Osteocyte (in vitro differentiated cells): ENCODE measurements around the gene TNS1. TPM values are rescaled to one million over a fixed set of nuclear protein-coding genes. Genes with fewer than 3 reads are reported as not detected.

ENCODE experiments used
- DNase-seq: peaks from one replicate; pipeline ENCODE4 v3.0.0; 2021; ENCODE audit warnings: mixed read lengths; ENCODE audit not compliant: unreplicated experiment; ENCODE audit errors: extremely low spot score
- H3K27ac Mint-ChIP-seq: one replicate; pipeline ENCODE4 v1.8.0; 2021; ENCODE audit warnings: mild to moderate bottlenecking, mixed read lengths; ENCODE audit not compliant: unreplicated experiment
- H3K27me3 Mint-ChIP-seq: one replicate; pipeline ENCODE4 v1.8.0; 2021; ENCODE audit warnings: mixed read lengths; ENCODE audit not compliant: unreplicated experiment
- H3K36me3 Mint-ChIP-seq: one replicate; pipeline ENCODE4 v1.8.0; 2021; ENCODE audit warnings: mixed read lengths; ENCODE audit not compliant: unreplicated experiment
- H3K4me1 Mint-ChIP-seq: one replicate; pipeline ENCODE4 v1.8.0; 2021; ENCODE audit warnings: mixed read lengths; ENCODE audit not compliant: unreplicated experiment
- H3K4me3 Mint-ChIP-seq: one replicate; pipeline ENCODE4 v1.8.0; 2021; ENCODE audit warnings: mild to moderate bottlenecking, moderate library complexity, mixed read lengths; ENCODE audit not compliant: unreplicated experiment
- H3K9me3 Mint-ChIP-seq: one replicate; pipeline ENCODE4 v1.8.0; 2021; ENCODE audit warnings: mixed read lengths; ENCODE audit not compliant: unreplicated experiment
- total RNA-seq: library from RNA; stranded (reverse); gene quantifications from 2 replicates; pipeline ENCODE4 v1.2.1, GENCODE V29; 2021
- TF ChIP-seq, protein P1 (sequence below): fragments of 200-600 bp; sonication (generic); IDR thresholded peaks from 2 replicates; pipeline ENCODE4 v1.5.0; 2021; ENCODE audit warnings: antibody characterized with exemption, mild to moderate bottlenecking, moderate library complexity

TNS1 gene
- total RNA-seq, 1 donor from 2014 or later, result 80.8 TPM

DNA sequence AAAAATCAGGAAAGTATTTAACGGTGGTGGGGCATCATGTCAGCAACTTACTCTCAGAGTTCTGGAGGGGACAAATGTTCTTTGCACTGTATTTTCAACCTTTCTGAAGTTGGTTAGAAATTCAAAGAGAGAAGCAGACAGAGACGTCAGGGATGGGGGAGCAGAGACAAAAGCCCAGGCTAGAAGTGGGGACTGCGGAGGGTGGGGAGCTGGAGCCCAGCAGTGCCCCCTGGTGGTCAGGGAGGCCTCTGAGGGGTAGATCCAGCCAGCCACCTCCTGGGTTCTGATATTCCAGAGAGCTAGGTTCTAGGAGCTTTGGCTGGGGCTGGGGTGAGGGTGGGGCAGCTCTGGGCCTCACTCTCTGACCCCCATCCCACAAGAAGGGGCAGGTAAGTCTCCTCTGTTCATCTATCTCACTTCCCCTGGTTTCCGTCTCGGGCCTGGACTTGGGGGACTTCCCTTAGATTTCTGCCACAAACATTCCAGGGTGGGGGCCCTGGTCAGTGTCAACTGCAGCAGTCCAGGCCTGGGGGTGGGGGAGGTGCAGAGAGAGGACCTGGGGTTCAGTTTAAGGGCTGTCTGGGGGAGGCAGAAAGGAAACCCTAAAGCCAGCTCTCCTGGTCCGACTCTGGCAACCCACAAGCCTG, 8.9 kb downstream of the TNS1 start:
- Mint-ChIP-seq H3K27ac (peak overlapping the region; percentile 87), H3K9me3 (no peaks in the 10 kb centered on the region), H3K27me3 (no peaks in the 10 kb centered on the region), H3K36me3 (peaks cover 6% of the 10 kb centered on the region), H3K4me1 (peaks cover 57% of the 10 kb centered on the region), H3K4me3 (no peak overlapping the region)
- DNase-seq, result no peak
- TF ChIP-seq, protein P1, sequence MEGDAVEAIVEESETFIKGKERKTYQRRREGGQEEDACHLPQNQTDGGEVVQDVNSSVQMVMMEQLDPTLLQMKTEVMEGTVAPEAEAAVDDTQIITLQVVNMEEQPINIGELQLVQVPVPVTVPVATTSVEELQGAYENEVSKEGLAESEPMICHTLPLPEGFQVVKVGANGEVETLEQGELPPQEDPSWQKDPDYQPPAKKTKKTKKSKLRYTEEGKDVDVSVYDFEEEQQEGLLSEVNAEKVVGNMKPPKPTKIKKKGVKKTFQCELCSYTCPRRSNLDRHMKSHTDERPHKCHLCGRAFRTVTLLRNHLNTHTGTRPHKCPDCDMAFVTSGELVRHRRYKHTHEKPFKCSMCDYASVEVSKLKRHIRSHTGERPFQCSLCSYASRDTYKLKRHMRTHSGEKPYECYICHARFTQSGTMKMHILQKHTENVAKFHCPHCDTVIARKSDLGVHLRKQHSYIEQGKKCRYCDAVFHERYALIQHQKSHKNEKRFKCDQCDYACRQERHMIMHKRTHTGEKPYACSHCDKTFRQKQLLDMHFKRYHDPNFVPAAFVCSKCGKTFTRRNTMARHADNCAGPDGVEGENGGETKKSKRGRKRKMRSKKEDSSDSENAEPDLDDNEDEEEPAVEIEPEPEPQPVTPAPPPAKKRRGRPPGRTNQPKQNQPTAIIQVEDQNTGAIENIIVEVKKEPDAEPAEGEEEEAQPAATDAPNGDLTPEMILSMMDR, result peak; percentile 81

DNA sequence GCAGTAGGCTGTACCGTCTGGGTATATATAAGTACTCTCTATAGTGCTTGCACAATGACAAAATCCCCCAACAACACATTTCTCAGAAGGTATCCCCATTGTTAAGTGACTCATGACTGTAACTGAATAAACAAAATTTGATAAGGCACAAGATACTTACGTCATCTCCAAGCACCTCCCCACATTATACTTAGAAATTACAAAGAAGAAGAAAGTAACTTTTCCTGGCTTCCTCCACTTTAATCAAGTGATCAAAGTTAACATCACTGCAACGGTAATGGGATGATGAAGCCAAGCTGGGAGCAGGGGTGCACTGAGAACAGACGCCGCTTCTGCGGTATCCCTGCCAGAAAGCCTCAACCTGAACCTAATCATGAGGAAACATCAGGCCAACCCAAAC, 9.7 kb downstream of the TNS1 start:
- H3K27ac Mint-ChIP-seq, result no peak overlapping the region
- no peaks in the 10 kb centered on the region for H3K9me3 Mint-ChIP-seq

DNA sequence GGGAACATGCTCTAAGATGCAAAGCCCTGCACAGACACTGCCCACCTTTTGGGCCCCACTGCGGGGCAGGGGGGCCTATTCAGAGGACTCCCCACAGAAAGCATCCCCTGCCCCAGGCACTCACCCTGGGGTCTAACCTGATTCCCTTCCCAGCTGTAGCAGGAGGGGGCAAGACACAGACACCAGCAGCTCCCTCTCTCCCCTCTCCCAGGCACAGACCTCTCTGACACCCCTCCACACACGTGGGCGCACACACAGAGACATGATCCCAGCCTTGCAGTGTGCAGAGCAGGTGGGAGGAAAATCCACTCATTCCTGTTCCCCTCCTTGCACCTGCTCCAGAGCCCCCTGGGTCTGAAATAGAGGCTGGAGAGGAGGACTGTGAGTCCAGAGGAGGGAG, 10.7 kb downstream of the TNS1 start:
- H3K4me1 Mint-ChIP-seq, result peaks cover 62% of the 10 kb centered on the region
- no peak overlapping the region for H3K27ac Mint-ChIP-seq
- TF ChIP-seq, protein P1, result no peak
- H3K4me3 Mint-ChIP-seq, result no peak overlapping the region
- H3K27me3 Mint-ChIP-seq, result no peaks in the 10 kb centered on the region
- no peak for DNase-seq
- peaks cover 6% of the 10 kb centered on the region for H3K36me3 Mint-ChIP-seq
- no peaks in the 10 kb centered on the region for H3K9me3 Mint-ChIP-seq

More for the DNA sequence above, 9.7 kb downstream of the TNS1 start:
- Mint-ChIP-seq H3K36me3 (peaks cover 6% of the 10 kb centered on the region), H3K4me3 (no peak overlapping the region), H3K27me3 (no peaks in the 10 kb centered on the region), H3K4me1 (peaks cover 64% of the 10 kb centered on the region)
- TF ChIP-seq, protein P1, result no peak
- DNase-seq, result no peak

DNA sequence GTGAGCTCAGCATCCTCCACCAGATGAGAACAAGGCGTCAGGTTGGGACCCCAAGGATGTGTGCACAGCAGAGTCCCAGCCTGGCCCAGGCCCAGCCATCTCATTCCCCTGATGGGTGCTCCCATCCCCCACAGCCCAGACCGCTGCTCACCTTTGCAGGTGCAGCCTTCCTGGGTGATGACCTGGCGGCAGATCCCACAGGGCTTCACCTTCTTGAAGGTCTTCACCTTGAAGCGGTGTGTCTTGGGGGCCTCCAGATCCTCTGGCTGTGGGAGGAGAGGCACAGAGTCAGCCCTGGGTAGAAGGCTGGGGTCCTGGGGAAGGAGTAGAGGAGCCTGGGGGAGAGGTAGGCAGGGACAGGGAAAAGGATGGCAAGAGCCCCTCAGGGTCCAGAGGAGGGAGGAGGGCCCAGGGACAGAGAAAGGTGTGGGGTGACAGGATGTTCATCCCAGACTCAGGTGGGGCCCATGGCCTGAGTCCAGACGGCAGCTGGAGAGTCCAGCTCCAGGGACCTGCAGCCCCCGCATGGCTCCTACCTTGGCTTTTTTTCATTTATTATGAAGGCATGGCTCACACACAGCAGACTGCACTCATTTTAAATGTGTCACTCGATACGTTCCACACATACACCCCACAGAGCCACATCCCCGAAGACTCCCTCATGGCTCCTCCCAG, 11.9 kb downstream of the TNS1 start:
- Mint-ChIP-seq H3K27ac (no peak overlapping the region), H3K36me3 (peaks cover 6% of the 10 kb centered on the region)

DNA sequence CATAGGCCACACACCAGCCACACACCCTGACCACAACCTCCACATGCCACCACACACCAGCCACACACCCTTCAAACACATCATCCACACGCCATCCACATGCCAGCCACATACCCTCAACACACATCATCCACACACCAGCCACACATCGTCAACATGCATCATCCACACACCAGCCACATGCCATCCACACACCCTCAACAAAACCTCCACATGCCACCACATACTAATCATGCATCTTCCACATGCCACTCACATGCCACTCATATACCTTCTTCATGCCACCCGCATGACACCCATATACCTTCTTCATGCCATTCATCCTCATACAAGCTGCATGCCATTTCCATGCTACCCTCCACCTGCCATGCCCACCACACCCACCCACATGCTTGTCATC, 12.4 kb downstream of the TNS1 start:
- H3K9me3 Mint-ChIP-seq, result no peaks in the 10 kb centered on the region
- TF ChIP-seq, protein P1, result no peak
- H3K36me3 Mint-ChIP-seq, result peaks cover 6% of the 10 kb centered on the region
- H3K27me3 Mint-ChIP-seq, result no peaks in the 10 kb centered on the region
- no peak overlapping the region for H3K27ac Mint-ChIP-seq
- no peak overlapping the region for H3K4me3 Mint-ChIP-seq
- H3K4me1 Mint-ChIP-seq, result peaks cover 45% of the 10 kb centered on the region
- no peak for DNase-seq

More for the DNA sequence above, 11.9 kb downstream of the TNS1 start:
- peaks cover 51% of the 10 kb centered on the region for H3K4me1 Mint-ChIP-seq
- H3K4me3 Mint-ChIP-seq, result no peak overlapping the region
- no peaks in the 10 kb centered on the region for H3K9me3 Mint-ChIP-seq
- TF ChIP-seq, protein P1, result no peak
- no peaks in the 10 kb centered on the region for H3K27me3 Mint-ChIP-seq
- DNase-seq, result no peak
